HL-60 (cell line): ENCODE results near the gene FGF12.

ENCODE experiments used
- DNase-seq, 2 experiments: peaks; one replicate each; pipeline ENCODE4 v3.0.0-alpha.2; 2010 to 2020; ENCODE audit warnings: low read depth in 1 of 2, low spot score in 1 of 2
- H3K27ac ChIP-seq: fragments of 250-450 bp; sonication (Bioruptor Pico); replicated peaks from 2 replicates; pipeline ENCODE4 v1.5.1; 2020; ENCODE audit warnings: mild to moderate bottlenecking, moderate library complexity
- H3K27me3 ChIP-seq: fragments of 250-450 bp; sonication (Bioruptor Pico); 2 replicates; pipeline ENCODE4 v1.5.1; 2021; ENCODE audit warnings: mild to moderate bottlenecking, moderate library complexity; ENCODE audit not compliant: insufficient read depth, poor library complexity, severe bottlenecking
- H3K4me3 ChIP-seq: replicated peaks from 2 replicates; pipeline ENCODE4 v1.5.1; 2011; ENCODE audit warnings: mild to moderate bottlenecking, control low read depth, low read length; ENCODE audit not compliant: insufficient read depth
- GABPA ChIP-seq: IDR thresholded peaks from 2 replicates; pipeline ENCODE4 v1.6.1; 2012; ENCODE audit warnings: low read depth
- POLR2AphosphoS5 ChIP-seq: IDR thresholded peaks from 2 replicates; pipeline ENCODE4 v1.6.1; 2012; ENCODE audit warnings: low read depth
- SPI1 ChIP-seq: IDR thresholded peaks from 2 replicates; pipeline ENCODE4 v1.6.1; 2012; ENCODE audit warnings: low read depth, mild to moderate bottlenecking, borderline replicate concordance
- TF ChIP-seq, protein P1 (sequence below): IDR thresholded peaks from 2 replicates; pipeline ENCODE4 v1.6.1; 2012; ENCODE audit warnings: low read depth; ENCODE audit not compliant: insufficient replicate concordance
- TF ChIP-seq, protein P2 (sequence below): IDR thresholded peaks from one replicate; pipeline ENCODE4 v1.5.1; 2011; ENCODE audit warnings: low read length, control low read depth, inconsistent platforms; ENCODE audit not compliant: insufficient read depth

The FGF12 gene

DNA sequence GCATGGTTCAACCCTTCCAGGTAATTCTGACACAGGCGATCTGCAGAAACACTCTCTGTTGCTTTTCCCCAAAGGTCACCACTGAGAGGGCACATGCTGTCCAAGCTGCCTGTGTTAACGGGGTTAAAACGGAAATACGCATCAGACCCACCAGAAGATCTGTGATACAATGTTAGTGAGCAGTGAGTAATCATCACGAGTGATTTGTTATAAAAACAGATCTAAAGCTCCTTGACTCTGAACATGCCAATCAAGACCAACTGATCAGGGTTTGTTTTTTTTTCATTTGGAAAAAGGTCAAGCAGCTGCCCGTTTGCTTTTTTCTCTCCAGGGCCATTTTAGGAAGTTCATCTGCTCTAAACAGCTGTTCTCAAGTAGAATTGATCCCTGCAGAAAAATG is 43.2 kb downstream of the FGF12 start:
- TF ChIP-seq SPI1 (no peak), POLR2AphosphoS5 (no peak), GABPA (no peak)
- TF ChIP-seq, protein P1, sequence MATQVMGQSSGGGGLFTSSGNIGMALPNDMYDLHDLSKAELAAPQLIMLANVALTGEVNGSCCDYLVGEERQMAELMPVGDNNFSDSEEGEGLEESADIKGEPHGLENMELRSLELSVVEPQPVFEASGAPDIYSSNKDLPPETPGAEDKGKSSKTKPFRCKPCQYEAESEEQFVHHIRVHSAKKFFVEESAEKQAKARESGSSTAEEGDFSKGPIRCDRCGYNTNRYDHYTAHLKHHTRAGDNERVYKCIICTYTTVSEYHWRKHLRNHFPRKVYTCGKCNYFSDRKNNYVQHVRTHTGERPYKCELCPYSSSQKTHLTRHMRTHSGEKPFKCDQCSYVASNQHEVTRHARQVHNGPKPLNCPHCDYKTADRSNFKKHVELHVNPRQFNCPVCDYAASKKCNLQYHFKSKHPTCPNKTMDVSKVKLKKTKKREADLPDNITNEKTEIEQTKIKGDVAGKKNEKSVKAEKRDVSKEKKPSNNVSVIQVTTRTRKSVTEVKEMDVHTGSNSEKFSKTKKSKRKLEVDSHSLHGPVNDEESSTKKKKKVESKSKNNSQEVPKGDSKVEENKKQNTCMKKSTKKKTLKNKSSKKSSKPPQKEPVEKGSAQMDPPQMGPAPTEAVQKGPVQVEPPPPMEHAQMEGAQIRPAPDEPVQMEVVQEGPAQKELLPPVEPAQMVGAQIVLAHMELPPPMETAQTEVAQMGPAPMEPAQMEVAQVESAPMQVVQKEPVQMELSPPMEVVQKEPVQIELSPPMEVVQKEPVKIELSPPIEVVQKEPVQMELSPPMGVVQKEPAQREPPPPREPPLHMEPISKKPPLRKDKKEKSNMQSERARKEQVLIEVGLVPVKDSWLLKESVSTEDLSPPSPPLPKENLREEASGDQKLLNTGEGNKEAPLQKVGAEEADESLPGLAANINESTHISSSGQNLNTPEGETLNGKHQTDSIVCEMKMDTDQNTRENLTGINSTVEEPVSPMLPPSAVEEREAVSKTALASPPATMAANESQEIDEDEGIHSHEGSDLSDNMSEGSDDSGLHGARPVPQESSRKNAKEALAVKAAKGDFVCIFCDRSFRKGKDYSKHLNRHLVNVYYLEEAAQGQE = no peak
- TF ChIP-seq, protein P2, sequence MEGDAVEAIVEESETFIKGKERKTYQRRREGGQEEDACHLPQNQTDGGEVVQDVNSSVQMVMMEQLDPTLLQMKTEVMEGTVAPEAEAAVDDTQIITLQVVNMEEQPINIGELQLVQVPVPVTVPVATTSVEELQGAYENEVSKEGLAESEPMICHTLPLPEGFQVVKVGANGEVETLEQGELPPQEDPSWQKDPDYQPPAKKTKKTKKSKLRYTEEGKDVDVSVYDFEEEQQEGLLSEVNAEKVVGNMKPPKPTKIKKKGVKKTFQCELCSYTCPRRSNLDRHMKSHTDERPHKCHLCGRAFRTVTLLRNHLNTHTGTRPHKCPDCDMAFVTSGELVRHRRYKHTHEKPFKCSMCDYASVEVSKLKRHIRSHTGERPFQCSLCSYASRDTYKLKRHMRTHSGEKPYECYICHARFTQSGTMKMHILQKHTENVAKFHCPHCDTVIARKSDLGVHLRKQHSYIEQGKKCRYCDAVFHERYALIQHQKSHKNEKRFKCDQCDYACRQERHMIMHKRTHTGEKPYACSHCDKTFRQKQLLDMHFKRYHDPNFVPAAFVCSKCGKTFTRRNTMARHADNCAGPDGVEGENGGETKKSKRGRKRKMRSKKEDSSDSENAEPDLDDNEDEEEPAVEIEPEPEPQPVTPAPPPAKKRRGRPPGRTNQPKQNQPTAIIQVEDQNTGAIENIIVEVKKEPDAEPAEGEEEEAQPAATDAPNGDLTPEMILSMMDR = no peak
- H3K27me3 ChIP-seq = no peaks in the 10 kb centered on the region
- DNase-seq = no peak

DNA sequence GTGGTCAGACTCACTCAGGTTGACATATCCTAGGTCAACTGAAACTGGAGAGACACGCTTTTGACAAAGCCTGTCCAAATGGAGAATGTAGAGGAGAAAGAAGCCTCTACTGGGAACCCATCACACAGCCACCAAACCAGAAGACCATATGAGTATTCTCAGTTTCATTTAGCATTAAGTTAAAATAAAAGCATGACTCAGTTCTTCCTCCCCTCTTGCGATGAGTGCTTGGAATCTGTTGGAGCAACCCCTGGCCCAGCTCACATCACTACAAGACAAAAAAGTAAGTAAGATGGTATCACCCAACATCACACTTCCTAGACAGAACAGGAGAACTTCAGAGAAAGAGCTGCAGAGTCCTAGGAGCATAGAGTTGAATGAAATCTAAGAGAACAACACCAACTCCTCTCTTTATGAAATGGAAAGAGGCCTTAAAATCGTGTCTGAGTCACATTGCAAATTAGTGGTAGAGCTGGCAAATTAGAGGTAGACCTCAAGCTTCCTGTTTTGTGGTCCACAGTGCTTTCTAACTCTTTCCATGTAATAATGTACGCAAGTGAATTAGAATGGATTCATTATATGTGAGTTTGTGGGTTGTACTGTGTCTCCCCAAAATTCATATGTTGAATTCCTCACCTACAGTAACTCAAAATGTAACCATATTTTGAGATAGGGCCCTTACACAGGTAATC is 51.2 kb downstream of the FGF12 start:
- Histone ChIP-seq H3K27ac (no peak overlapping the region), H3K4me3 (no peak overlapping the region), H3K27me3 (no peaks in the 10 kb centered on the region)
- DNase-seq = no peak
- TF ChIP-seq GABPA (no peak), SPI1 (no peak), POLR2AphosphoS5 (no peak)
- TF ChIP-seq, protein P1 = no peak
- TF ChIP-seq, protein P2 = no peak

More for the DNA sequence above, 43.2 kb downstream of the FGF12 start:
- no peak overlapping the region for H3K27ac ChIP-seq
- H3K4me3 ChIP-seq = no peak overlapping the region

DNA sequence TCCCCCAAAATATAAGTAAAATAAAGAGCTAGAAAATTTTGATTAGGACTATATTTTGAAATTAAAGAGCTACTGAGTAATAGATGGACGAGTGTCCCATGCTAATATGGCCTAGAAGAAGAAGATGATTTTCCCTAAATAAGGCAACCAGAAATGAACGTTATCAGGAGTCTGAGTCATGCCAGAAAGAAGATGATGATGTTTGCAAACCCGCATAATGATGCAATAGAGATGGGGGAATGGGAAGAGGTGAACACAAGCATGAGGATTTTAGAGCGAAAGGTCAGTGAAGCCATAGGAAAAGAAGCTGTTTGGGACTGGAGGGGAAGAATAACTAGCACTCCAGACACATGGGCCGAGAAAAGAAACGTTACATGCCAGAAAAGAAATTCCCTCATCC is 71.7 kb downstream of the FGF12 start:
- TF ChIP-seq SPI1 (no peak), POLR2AphosphoS5 (no peak), GABPA (no peak)
- TF ChIP-seq, protein P1 = no peak
- TF ChIP-seq, protein P2 = no peak
- no peak for DNase-seq
- Histone ChIP-seq H3K4me3 (no peak overlapping the region), H3K27me3 (no peaks in the 10 kb centered on the region), H3K27ac (no peak overlapping the region)
